GM19193 (cell line): ENCODE results near the gene SMYD5.

Source experiments
- POLR2A ChIP-seq: IDR thresholded peaks from 4 replicates; pipeline ENCODE4 v1.6.1; 2011; ENCODE audit not compliant: insufficient read depth, insufficient read length; ENCODE audit errors: extremely low read depth

The SMYD5 gene

DNA sequence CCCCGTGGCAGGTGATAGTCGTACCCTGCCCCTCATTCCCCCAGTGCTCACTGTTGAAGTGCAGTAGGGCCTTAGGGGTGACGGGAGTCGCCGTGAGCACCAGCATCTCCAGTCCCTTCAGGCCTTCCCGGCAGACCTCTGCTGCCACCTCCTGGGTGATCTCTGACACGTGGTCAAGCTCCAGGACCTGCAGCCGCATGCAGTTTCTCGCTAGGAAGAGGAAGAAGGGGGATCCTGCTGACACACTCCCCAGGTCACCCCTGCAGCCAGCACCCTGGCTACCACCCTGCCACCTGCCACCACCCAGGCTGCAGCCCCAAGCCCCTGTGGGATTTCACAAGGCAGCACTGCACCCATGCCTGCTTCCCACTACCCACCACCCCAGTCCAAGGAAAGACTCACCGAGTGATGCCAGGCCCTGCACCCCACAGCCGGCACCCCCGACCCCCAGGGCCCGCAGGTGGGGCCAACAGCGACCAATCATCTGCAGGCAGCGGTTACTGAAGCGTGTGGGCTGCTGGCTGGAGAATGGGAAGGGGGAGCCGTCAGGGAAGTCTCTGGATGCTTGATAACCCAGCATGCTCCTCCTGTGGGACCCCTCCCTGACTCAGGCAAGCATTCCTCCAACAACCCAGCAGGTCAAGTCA is 46.4 kb downstream of the SMYD5 start:
- no peak for TF ChIP-seq POLR2A

DNA sequence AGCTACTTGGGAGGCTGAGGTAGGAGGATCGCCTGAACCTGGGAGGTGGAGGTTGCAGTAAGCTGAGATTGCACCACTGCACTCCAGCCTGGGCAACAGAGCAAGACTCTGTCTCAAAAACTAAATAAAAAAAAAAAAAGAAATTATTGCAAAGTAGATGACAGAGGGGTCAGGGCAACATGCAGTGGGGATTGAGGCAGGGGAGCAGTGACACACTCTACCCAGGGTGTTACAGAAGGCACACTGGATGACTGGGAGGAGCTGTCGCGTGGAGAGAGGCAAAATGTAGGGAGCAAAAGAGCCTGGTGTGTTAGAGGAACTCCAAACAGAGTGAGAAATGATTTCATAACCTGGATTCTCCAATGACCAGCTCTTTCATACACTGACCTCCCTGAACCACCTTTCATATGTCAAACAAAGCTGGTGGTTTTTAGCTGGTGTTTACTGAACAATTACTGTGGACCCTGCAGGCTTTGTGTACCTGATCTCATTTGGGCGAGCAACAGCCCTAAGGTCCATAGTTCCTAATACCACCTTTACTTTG is 48.1 kb downstream of the SMYD5 start:
- no peak for TF ChIP-seq POLR2A

DNA sequence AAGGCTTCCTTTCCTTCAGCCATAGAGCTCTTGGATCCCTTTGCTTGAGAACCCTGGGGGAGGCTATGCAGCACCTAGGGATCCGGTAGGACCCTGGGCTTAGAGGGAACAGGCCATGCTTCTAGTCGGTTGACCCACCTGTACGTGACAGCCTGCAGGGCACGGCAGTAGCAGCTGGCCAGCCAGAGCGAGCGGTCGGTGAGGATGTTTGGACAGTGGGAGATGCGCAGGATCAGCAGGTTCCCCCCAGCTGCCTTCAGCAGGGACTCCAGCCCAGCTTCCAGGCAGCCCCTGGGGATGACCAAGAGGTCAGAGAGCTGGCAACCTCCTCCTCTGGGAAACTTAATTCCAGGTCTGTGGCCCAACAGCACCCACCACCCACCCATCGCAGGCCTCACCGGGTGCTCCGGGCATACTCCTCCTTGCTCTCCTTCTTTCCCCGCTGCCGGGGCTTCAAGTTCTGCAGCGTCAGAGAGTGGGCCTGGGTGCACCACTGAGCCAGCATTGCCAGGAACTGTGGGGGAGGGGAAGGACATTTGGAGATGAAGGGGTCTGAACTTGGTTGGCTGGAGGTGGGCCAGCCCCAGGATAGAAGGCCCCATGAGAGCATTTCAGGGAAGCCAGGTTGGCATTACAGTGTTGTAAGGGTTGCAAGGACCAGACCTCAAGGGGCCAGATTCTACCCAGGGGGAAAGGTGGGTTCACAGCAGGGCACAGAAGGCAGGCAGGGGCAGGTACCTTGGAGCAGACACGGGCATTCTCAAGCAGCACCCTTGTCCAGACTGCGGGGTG is 49.7 kb downstream of the SMYD5 start:
- TF ChIP-seq POLR2A: no peak

DNA sequence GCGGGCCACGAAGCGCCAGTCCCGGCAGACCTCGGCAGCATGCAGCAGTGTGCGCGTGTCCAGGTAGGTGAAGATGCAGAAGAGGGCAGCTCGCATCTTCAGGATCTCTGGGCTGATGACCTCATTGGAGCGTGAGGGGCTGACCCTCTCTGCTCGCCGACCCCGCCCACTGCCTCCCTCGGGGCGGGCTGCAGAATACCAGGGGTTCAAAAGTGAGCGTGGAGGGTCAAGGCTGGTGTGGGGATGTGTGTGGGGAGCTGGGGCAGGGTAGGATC is 50.2 kb downstream of the SMYD5 start:
- TF ChIP-seq POLR2A: no peak

DNA sequence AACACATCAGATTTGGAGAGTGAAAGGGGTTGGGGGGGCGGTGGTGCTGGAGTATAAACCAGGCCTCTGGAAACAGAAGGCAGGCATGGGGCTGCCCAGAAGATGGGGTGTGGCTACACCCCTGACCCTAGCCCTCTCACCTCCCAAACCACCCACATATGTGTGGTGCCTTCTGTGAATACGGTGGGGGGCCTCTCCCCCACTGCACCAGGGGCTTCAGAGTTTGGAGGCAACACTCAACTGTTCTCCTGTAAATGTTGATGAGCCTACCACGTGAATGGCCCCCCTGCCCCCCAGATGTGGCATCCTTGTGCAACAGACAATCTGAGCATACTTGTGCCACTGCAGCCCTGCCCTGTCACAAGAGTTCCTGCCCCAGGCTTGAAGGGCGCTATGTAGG is 50.7 kb downstream of the SMYD5 start:
- TF ChIP-seq POLR2A: no peak

- TF ChIP-seq POLR2A: no peak
These were observed 51.4 kb downstream of the SMYD5 start for GRCh38 chr2:73265298-73266060.

DNA sequence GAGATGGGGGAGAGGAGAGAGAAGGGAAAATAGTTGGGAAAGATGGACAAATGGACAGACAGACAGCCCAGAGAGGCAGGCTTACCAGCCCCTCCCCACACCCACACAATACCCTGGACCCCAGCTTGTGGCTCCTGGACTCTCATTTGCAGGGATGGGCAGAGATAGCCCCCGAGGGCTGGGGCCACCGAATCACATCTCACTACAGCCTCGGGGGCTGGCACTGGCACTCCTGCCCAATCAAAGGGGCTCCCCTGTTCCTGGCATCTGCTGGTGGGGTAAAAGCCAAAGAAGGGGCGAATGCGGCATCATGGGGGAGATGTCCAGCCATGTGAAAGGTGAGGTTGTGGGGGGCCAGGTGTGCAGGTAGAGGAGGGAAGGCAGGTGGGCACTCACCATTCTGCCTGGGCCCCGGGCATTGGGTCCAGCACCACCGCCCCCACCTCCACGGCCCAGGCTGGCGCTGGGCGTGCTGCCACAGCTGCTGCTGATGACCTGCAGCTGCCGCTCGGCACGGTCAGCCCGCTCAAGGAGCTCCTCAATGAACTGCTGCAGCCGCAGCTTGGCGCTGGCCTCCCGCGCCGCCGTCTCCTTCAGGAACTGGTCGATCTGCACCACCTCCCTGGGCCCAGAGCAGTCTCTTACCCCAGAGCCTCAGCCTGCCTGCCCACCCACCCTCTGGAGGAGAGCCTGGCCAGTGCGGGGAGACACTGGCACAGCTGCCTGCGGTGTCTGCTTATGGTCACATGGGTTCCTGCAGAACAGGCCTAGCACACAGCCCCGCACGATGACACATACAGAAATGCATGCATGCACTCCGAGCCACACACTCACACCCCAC is 52.2 kb downstream of the SMYD5 start:
- TF ChIP-seq POLR2A: no peak

GRCh38 chr2:73267008-73267407 is 53.0 kb downstream of the SMYD5 start:
- no peak for TF ChIP-seq POLR2A

DNA sequence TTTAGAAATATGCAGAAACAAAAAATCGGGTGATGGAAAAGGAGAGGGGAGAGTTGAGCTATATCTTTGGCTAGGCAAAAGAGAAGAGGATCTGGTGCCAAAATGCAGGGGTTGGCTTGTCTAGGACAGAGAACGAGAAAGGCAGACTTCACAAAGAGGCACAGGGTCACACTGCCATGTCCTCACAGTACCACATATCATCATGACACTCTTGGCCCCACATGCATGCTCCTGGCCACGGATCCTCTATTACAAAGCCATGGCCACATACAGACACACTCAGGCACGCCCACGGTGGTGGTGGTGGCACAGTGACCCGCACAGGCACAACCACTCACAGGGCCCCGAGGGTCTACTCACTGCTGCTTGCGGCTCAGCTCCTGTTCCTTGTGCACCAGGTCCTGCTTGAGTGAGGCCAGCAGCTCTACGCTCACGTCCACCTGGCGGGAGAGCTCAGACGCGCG is 54.4 kb downstream of the SMYD5 start:
- TF ChIP-seq POLR2A: no peak

DNA sequence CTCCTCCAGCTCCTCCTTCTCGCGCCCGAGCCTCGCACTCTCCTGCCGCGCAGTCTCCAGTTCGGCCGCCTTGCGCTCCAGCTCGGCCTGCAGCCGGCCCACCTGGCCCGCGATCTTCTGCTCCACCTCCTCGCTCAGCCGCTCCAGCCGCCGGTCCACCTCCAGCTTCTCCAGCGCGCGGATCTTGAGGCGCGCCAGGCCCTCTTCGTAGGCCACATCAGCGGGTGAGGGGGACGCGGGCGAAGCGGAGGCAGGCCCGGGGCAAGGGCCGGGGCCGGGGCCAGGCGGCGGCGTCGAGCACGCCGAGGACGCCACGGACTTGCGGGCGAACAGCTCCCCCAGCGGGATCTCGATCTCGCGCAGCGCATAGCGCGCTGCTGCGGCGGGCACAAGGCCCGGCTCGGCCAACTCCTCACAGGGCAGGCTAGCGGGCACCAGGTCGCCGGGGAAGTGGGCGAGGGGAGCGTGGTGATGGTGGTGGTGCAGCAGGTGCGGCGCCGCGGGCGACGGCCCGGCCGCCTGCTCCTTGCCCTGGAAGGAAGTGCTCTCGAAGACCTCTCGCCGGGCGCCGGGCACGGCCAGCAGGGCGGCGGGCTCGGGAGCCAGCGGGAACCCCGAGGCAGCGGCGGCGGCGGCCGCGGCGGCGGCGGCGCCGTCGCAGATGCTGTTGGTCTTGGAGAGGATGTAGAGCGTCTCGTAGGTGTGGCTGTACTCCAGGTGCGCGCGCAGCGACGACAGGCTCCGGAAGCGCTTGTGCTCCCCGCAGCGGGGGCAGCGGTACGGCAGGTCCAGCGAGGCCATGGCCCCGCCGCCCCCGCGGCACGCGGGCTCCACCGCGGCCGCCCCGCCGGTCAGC is 55.0 kb downstream of the SMYD5 start:
- TF ChIP-seq POLR2A: peak; percentile 55

GRCh38 chr2:73269686-73270465 is 55.8 kb downstream of the SMYD5 start:
- TF ChIP-seq POLR2A: no peak

DNA sequence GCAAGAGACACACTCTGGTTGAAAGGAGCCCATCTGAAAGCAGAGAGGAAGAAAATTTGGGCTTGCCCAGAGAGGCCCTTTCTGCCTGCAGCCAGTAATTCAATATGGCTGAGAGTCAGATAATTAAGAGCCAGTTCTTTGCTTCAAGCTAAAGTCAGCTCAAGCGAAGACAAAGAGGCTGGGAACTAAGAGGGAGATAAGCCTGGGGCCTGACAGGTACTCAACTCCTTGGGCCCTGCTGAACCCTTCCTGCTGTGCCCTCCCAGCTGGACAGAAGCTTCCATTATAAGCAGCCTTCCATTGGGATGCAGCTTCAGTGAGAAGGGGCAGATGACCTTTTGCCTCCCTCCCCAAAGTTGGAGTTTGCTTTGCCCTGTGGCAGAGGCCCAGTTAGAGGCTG is 58.2 kb downstream of the SMYD5 start:
- TF ChIP-seq POLR2A: no peak
